ENCODE results near the gene REPIN1. TPM values are rescaled to one million over a fixed set of nuclear protein-coding genes. Genes with fewer than 3 reads are reported as not detected.

The REPIN1 gene
- total RNA-seq, 3 donors from 2014 or later (not counting 1 experiment from before 2014, with no cell fraction given): 58.9 to 79.4 (median 76.5) TPM

DNA sequence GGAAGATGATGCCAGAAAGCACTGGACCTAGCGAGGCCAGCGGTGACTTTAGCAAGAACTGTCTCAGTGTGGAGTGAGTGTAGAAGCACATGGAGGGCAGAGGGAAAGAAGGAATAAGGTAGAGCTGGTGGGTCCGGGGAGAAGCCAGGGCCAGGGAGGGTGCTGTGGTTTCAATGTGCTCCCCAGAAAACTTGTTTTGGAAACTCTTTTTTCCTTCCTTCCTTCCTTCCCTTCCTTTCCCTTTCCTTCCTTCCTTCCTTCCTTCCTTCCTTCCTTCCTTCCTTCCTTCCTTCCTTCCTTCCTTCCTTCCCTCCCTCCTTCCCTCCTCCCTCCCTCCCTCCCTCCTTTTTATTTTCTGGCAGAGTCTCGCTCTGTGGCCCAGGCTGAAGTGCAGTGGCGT lies 21.7 kb upstream of the REPIN1 start:
- TF ChIP-seq, protein P1, sequence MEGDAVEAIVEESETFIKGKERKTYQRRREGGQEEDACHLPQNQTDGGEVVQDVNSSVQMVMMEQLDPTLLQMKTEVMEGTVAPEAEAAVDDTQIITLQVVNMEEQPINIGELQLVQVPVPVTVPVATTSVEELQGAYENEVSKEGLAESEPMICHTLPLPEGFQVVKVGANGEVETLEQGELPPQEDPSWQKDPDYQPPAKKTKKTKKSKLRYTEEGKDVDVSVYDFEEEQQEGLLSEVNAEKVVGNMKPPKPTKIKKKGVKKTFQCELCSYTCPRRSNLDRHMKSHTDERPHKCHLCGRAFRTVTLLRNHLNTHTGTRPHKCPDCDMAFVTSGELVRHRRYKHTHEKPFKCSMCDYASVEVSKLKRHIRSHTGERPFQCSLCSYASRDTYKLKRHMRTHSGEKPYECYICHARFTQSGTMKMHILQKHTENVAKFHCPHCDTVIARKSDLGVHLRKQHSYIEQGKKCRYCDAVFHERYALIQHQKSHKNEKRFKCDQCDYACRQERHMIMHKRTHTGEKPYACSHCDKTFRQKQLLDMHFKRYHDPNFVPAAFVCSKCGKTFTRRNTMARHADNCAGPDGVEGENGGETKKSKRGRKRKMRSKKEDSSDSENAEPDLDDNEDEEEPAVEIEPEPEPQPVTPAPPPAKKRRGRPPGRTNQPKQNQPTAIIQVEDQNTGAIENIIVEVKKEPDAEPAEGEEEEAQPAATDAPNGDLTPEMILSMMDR (IDR thresholded peaks at IDR 0.05): no peak
- peaks cover 30% of the 10 kb centered on the region in 2 donors for H3K27me3 Mint-ChIP-seq (ENCODE audit: low read depth in 2 of 2)
- H3K36me3 Mint-ChIP-seq: no peaks in the 10 kb centered on the region
- peaks cover 4% of the 10 kb centered on the region for H3K9me3 ChIP-seq (ENCODE audit: control insufficient read depth, insufficient read depth, low read length)
- H3K4me3 ChIP-seq (ENCODE audit: low read length): no peak overlapping the region
- ATAC-seq (no peak), DNase-seq (no peak)
- no peaks in the 10 kb centered on the region for H3K4me1 Mint-ChIP-seq
- no peaks in the 10 kb centered on the region for H3K36me3 ChIP-seq (ENCODE audit: control insufficient read depth, insufficient read depth, low read length)
- intact Hi-C loops (cut with micrococcal nuclease): no loop called here
- no peaks in the 10 kb centered on the region for H3K4me1 ChIP-seq (ENCODE audit: control insufficient read depth, insufficient read depth, low read length)
- WGBS (ENCODE audit: insufficient coverage): 80% methylated on average over 5 of the region's 5 CpGs
- H3K9me3 Mint-ChIP-seq: no peaks in the 10 kb centered on the region
- no peak overlapping the region for H3K4me3 Mint-ChIP-seq
- H3K27me3 ChIP-seq (ENCODE audit: control insufficient read depth, insufficient read depth, low read length): peaks cover 9% of the 10 kb centered on the region
- no peak overlapping the region for H3K27ac ChIP-seq (ENCODE audit: low read length)
- H3K27ac Mint-ChIP-seq: no peak overlapping the region

DNA sequence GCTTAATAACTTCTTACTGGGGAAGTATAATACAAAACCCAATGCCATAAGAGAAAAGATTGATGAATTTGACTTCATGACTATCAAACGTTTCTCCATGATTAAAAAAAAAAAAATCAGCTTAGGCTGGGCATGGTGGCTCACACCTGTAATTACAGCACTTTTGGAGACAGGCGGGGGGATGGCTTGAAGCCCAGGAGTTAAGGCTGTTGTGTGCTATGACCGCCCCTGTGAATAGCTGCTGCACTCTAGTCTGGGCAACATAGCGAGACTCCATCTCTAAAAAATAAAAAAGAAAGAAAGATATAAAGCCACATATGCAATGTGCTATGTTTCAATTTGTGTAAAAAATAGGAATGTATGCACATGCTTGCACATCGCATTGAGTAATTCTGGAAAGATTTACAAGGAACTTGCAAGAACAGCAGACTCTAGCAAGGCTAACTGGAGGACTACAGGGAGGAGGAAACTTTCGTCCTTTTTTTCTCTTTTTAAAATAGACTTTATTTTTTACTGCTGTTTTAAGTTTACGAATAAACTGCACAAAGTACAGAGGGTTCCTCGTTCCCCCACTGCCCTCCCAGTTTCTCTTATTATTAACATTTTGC lies 16.9 kb upstream of the REPIN1 start:
- Mint-ChIP-seq H3K27me3 (ENCODE audit: low read depth in 2 of 2) (peaks cover 0 to 6% of the 10 kb centered on the region in 2 donors), H3K4me3 (no peak overlapping the region), H3K9me3 (no peaks in the 10 kb centered on the region), H3K4me1 (no peaks in the 10 kb centered on the region), H3K36me3 (no peaks in the 10 kb centered on the region), H3K27ac (no peak overlapping the region)
- no peaks in the 10 kb centered on the region for H3K9me3 ChIP-seq (ENCODE audit: control insufficient read depth, insufficient read depth, low read length)
- no peak overlapping the region for H3K27ac ChIP-seq (ENCODE audit: low read length)
- DNase-seq: no peak
- TF ChIP-seq, protein P1 (IDR thresholded peaks at IDR 0.05): no peak
- no peak for ATAC-seq
- intact Hi-C loops (cut with micrococcal nuclease): no loop called here
- no peaks in the 10 kb centered on the region for H3K36me3 ChIP-seq (ENCODE audit: control insufficient read depth, insufficient read depth, low read length)
- WGBS (ENCODE audit: insufficient coverage): 85% methylated on average over 7 of the region's 8 CpGs
- no peaks in the 10 kb centered on the region for H3K4me1 ChIP-seq (ENCODE audit: control insufficient read depth, insufficient read depth, low read length)
- no peak overlapping the region for H3K4me3 ChIP-seq (ENCODE audit: low read length)
- H3K27me3 ChIP-seq (ENCODE audit: control insufficient read depth, insufficient read depth, low read length): no peaks in the 10 kb centered on the region

DNA sequence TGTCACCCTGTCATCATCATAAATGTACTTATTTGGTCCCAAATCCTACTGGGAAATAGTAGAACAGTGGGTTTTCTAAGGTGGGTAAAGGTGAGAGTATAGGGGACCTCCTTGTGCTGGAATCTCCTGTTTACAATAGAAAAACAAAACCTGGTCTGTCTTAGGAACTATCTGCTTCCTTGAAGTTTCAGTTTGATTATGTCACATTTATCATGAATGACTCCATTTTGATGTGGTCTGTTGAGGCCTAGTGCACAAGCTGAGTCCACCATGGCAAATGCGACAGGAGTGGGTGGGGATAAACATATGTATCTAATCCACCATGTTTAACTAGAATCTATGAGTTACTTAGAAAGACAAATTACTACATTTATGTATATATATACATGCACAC lies 13.0 kb upstream of the REPIN1 start:
- peaks cover 33% of the 10 kb centered on the region in 2 donors for H3K4me1 Mint-ChIP-seq
- Histone ChIP-seq H3K4me3 (ENCODE audit: low read length) (no peak overlapping the region), H3K4me1 (ENCODE audit: control insufficient read depth, insufficient read depth, low read length) (peaks cover 22% of the 10 kb centered on the region), H3K9me3 (ENCODE audit: control insufficient read depth, insufficient read depth, low read length) (no peaks in the 10 kb centered on the region), H3K27me3 (ENCODE audit: control insufficient read depth, insufficient read depth, low read length) (no peaks in the 10 kb centered on the region), H3K27ac (ENCODE audit: low read length) (no peak overlapping the region), H3K36me3 (ENCODE audit: control insufficient read depth, insufficient read depth, low read length) (no peaks in the 10 kb centered on the region)
- intact Hi-C loops (cut with micrococcal nuclease): loop anchor here (5.0 kb wide), 1 partner anchor 402 kb away; no protein-coding TSS in a partner anchor
- TF ChIP-seq, protein P1 (IDR thresholded peaks at IDR 0.05): no peak
- peaks cover 0 to 3% of the 10 kb centered on the region in 2 donors for H3K9me3 Mint-ChIP-seq
- ATAC-seq: no peak
- no CpG with 5 or more reads among the region's 1 CpG for WGBS (ENCODE audit: insufficient coverage)
- H3K27me3 Mint-ChIP-seq (ENCODE audit: low read depth in 2 of 2): peaks cover 0 to 5% of the 10 kb centered on the region in 2 donors
- H3K27ac Mint-ChIP-seq: no peak overlapping the region
- no peak for DNase-seq
- no peak overlapping the region for H3K4me3 Mint-ChIP-seq
- H3K36me3 Mint-ChIP-seq: no peaks in the 10 kb centered on the region

Data from natural killer cell (primary cell).